AG04449 (cell line): Measurements from ENCODE around the gene PPM1K.

ENCODE experiments used
- CTCF ChIA-PET: fragments of 350-600 bp; formaldehyde crosslinking; extraction: SDS; loops from one replicate; lab custom pipeline; 2021; ENCODE audit warnings: antibody characterized with exemption; lab: Yijun Ruan, JAX
- POLR2A ChIA-PET: fragments of 400-600, 350-600 bp; formaldehyde crosslinking; extraction: SDS; loops from one replicate; lab custom pipeline; 2020; ENCODE audit warnings: antibody characterized with exemption, inconsistent platforms; lab: Yijun Ruan, JAX
- DNase-seq: peaks from one replicate; pipeline ENCODE4 v3.0.0-alpha.2; 2010; ENCODE audit warnings: low read depth, low spot score
- H3K4me3 ChIP-seq: 2 replicates; pipeline ENCODE4 v1.5.1; 2011; ENCODE audit warnings: low read depth, mild to moderate bottlenecking, control low read depth, low read length
- CTCF ChIP-seq: IDR thresholded peaks from one replicate; pipeline ENCODE4 v1.5.1; 2011; ENCODE audit warnings: mild to moderate bottlenecking, moderate library complexity, low read length, control low read depth, inconsistent platforms; ENCODE audit not compliant: insufficient read depth; ENCODE audit errors: missing control alignments

Gene PPM1K

GRCh38 chr4:88275516-88275915 lies 8.8 kb downstream of the PPM1K start:
- DNase-seq: no peak
- ChIA-PET CTCF (no interaction called here), POLR2A (no interaction called here)
- TF ChIP-seq CTCF: no peak
- H3K4me3 ChIP-seq: no peak overlapping the region

GRCh38 chr4:88268913-88269312 lies 15.4 kb downstream of the PPM1K start:
- POLR2A ChIA-PET: no interaction called here
- CTCF ChIA-PET: interaction anchor here (1.0 kb wide), 1 partner anchor 246 kb away, joined by 3 read pairs; no protein-coding TSS in a partner anchor
- TF ChIP-seq CTCF: no peak
- no peak for DNase-seq
- no peak overlapping the region for H3K4me3 ChIP-seq

- POLR2A ChIA-PET: no interaction called here
- H3K4me3 ChIP-seq: no peak overlapping the region
- CTCF ChIA-PET: interaction anchor here (1.0 to 1.3 kb wide), 4 partner anchors 8 to 415 kb away, joined by 3 read pairs; no protein-coding TSS in a partner anchor
- DNase-seq: no peak
- TF ChIP-seq CTCF: no peak
Measured at GRCh38 chr4:88264336-88264735, 20.0 kb downstream of the PPM1K start.

GRCh38 chr4:88257726-88258125 lies 26.6 kb downstream of the PPM1K start:
- ChIA-PET POLR2A (no interaction called here), CTCF (no interaction called here)
- DNase-seq: no peak
- H3K4me3 ChIP-seq: no peak overlapping the region
- TF ChIP-seq CTCF: no peak

- ChIA-PET CTCF (no interaction called here), POLR2A (interaction anchor here (0.7 kb wide), 1 partner anchor 120 kb away, joined by 3 read pairs; no protein-coding TSS in a partner anchor)
- TF ChIP-seq CTCF: no peak
- no peak overlapping the region for H3K4me3 ChIP-seq
- DNase-seq: no peak
Measured at GRCh38 chr4:88255111-88255510, 29.2 kb downstream of the PPM1K start.

- CTCF ChIA-PET: no interaction called here
Measured at GRCh38 chr4:88251924-88252323, 32.4 kb downstream of the PPM1K start.

More at GRCh38 chr4:88251924-88252323, 32.4 kb downstream of the PPM1K start:
- H3K4me3 ChIP-seq: no peak overlapping the region
- DNase-seq: no peak
- TF ChIP-seq CTCF: no peak
- POLR2A ChIA-PET: no interaction called here
